Effector CD8-positive, alpha-beta T cell (primary cell): ENCODE results near the gene KCNAB3.
"Not testable (repeated sequence)": the region's sequence is repeated elsewhere in the genome, so short reads cannot be mapped to it uniquely, and the experiment has no call there.

Experiments
- DNase-seq: peaks from one replicate; lab custom pipeline; 2025; lab: John Stamatoyannopoulos, UW
- total RNA-seq, 4 experiments: gene quantifications; one replicate each; lab custom pipeline; 2026; lab: John Stamatoyannopoulos, UW

Gene KCNAB3
- total RNA-seq, result 7.3 to 12.3 (median 8.2) reads per million in 4 experiments

GRCh38 chr17:7929158-7930023 lies at the start of gene KCNAB3:
TSS of gene KCNAB3 (minus strand) at chr17:7929856. CDS start at chr17:7929435, 421 bp downstream.
- DNase-seq, result no peak

DNA sequence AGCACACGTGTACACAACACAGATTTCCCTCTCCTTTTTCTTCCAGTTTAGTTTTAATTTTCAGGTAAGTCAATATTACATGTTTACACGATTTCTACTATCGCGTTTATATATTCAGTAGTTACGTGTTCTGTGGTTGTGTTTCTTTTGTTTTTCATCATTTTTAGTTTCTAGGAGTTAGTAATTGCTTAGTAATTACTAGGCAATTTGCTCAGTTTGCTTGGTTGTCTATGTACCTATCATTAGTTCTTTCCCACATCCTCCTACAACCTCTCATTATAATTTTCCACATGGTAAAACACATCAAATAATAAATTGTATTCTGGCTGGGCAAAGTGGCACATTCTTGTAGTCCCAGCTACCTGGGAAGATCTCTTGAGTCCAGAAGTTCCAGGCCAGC lies 48.1 kb upstream of the KCNAB3 start:
- DNase-seq, result no peak

- no peak for DNase-seq
Measured at GRCh38 chr17:7977039-7977438, 47.4 kb upstream of the KCNAB3 start.

DNA sequence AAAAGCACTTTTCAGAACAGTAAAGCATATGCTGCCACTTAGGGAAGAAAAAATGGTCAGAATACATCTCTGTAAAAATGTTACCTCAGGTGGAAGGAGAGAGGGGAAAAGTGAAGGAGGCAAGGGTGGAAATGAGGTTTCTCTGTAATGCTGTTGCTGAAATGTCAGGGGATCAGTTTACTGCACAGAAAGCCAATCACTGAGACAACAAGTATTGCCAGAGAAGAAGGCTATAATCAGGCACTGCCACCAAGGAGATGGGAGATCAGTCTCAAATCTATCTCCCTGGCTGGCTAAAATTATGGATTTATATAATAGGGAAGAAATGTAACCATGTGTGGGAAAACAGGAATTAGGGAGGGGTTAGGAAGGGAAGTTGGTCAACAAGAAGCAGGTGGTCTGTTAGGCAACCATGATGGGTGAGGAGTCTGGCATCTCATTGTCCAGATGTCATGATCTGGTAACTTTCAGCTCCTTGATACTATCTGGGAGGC lies 45.0 kb upstream of the KCNAB3 start:
- no peak for DNase-seq

- DNase-seq, result no peak
Measured at GRCh38 chr17:7972131-7972785, 42.6 kb upstream of the KCNAB3 start.

GRCh38 chr17:7971651-7972050 lies 42.0 kb upstream of the KCNAB3 start:
- no peak for DNase-seq

- no peak for DNase-seq
Measured at GRCh38 chr17:7969433-7969832, 39.8 kb upstream of the KCNAB3 start.

GRCh38 chr17:7967751-7968150 lies 38.1 kb upstream of the KCNAB3 start:
- DNase-seq, result no peak

DNA sequence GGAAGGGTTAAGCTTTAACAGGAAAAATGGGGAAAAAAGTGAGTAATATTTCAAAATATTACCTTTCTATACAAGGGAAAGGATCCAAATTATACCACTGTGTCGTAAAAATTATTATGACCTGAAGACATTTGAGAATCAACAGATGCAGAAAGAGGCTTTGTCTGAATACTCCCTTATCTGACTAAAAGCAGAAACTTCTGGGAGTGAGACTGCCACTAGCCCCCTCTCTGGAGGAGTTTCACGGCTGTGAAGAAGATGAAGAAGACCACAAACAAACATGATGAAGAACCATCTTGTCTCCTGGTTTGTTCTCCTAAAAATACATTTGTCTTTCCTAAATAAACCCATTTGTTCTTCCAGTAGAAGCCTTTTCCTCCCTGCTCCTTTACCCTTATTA lies 31.8 kb upstream of the KCNAB3 start:
- no peak for DNase-seq

DNA sequence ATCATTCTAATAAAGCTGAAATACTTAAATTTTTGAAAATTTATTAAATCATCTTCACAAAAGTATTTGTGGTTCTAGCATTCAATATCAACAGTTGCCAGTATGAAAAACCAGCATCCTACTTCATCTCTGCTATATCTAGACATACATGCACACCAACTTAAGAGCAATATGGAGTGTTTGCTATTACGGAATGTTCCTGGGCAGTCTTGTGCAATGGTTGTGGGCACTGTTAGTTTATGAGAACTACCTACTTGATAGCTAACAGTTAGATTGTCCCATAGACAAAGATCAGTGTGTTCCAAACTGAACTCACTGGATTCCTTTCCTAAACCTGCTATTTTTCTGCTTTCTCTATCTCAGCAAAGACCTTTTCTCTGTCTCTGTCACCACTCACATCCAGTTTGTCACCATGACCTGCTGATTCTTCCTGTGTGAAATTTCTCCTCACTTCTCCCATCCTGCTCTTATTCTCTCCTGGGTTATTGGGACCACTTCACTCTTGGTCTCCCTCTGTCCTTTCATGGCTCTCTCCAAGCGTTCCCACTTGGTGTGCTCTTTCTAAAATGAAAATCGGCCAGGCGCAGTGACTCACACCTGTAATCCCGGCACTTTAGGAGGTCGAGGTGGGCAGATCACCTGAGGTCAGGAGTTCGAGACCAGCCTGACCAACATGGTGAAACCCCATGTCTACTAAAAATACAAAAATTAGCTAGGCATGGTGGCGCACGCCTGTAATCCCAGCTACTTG lies 30.0 kb upstream of the KCNAB3 start:
- DNase-seq, result no peak

- DNase-seq, result no peak
Measured at GRCh38 chr17:7956228-7956965, 26.7 kb upstream of the KCNAB3 start.

DNA sequence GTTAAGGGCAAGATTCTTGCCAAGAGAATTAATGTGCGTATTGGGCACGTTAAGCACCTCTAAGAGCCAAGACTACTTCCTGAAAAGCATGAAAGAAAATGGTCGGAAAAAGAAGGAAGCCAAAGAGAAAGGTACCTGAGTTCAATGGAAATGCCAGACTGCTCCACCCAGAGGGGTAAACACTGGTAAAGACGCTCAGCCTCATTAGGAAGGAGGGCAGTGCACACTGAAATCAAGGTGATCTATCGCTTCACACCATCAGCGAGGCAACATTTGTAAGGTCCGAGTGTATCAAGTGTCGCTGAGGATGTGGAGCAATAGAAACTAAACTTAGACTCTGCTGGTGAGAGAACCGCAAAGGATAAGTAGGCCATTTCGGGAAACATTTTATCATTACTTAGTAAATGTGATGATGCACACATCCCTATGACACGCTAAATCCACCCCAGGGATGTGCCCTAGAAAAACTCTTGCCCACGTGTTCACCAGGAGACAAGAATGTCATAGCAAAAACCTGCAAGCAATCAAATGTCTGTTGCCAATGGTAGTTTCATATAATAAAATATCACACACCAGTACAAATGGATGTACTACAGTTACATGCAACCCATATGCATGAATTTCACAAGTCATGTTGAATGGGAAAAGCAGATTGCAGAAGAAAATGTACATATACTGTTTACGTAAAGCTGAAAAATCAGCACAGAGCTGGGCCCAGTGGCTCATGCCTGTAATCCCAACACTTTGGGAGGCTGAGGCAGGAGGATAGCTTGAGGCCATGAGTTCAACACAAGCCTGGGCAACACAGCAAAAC lies 26.0 kb upstream of the KCNAB3 start:
- DNase-seq, result no peak

GRCh38 chr17:7953266-7953665 lies 23.6 kb upstream of the KCNAB3 start:
- not testable (repeated sequence) for DNase-seq

GRCh38 chr17:7951143-7951792 lies 21.6 kb upstream of the KCNAB3 start:
- no peak for DNase-seq

GRCh38 chr17:7950578-7950977 lies 20.9 kb upstream of the KCNAB3 start:
- DNase-seq, result no peak

DNA sequence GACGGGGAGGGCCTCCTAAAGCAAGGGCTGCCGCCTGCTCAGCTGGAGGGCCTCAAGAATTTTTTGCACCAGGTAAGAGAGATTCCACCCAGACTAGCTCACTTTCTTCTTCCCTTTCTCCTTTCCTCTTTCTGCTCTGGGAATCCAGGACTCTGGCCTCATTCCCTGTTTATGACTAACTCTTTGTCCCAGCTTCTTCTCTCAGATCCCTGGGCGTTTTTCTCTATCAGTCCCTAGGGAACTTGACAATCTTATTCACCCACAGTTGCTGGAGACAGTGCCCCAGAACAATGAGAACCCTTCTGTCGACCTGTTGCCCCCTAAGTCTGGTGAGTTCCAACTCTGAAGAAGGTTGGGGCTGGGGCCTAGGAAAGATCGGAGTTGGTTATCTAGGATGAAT lies 18.0 kb upstream of the KCNAB3 start:
- no peak for DNase-seq

DNA sequence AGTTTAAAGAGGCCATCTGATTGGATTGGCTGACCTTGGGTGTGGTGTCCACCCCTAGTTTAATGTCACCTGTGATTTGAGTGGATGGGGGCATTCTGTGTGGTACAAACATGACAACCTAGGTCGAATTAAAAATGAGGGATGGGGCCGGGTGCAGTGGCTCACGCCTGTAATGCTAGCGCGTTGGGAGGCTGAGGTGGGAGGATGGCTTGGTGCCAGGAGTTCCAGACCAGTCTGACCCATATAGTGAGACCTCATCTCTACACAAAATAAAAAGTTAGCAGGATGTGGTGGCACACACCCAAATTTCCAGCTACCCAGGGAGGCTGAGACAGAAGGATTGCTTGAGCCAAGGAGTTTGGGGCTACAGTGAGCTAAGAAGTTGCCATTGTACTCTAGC lies 16.8 kb upstream of the KCNAB3 start:
- DNase-seq, result no peak

DNA sequence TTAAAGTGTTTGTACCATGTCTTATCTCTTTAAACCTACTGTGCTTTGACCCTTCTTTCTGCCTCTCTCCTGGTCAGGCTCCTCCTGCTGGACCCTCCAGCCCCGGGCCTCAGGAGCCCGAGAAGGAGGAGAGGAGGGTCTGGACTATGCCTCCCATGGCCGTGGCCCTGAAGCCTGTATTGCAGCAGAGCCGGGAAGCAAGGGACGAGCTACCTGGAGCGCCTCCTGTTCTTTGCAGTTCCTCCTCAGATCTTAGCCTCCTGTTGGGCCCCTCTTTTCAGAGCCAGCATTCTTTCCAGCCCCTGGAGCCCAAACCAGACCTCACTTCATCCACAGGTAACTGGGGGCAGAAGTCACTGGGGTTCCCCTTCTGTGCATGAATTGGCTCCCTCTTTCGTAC lies 16.0 kb upstream of the KCNAB3 start:
- DNase-seq, result no peak

GRCh38 chr17:7944326-7944725 lies 14.7 kb upstream of the KCNAB3 start:
- DNase-seq, result no peak

DNA sequence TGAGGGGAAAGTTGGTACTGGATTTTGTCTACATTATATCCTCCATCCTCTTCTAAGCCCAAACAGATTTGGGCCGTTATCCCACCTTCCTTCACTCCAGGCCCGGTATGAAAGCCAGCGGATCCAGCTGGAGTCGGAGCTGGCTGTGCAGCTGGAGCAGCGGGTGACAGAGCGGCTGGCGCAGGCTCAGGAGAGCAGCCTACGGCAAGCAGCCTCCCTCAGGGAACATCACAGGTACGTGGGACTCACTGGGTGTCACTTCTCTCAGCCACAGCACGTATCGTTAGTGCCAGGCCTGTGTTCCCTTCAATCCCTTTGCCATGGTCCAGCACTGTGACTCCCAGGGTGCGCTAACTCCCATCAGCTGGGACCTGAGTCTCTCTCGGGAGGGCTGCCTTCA lies 13.6 kb upstream of the KCNAB3 start:
- no peak for DNase-seq
